Hepatocyte (in vitro differentiated cells): ENCODE data around the gene BAZ1B. TPM values are rescaled to one million over a fixed set of nuclear protein-coding genes. Genes with fewer than 3 reads are reported as not detected.
A peak's percentile ranks its signal among the peaks of the same experiment; 100 is the strongest.
"Not testable (repeated sequence)": the region's sequence is repeated elsewhere in the genome, so short reads cannot be mapped to it uniquely, and the experiment has no call there.

Experiments
- DNase-seq: peaks from one replicate; pipeline ENCODE4 v3.0.0-alpha.2; 2016; ENCODE audit warnings: low spot score
- H2AFZ ChIP-seq: fragments of 200-600 bp; sonication (generic); 2 replicates; pipeline ENCODE4 v1.6.0; 2016; ENCODE audit warnings: antibody characterized with exemption, mild to moderate bottlenecking
- H3K27ac ChIP-seq: fragments of 200-600 bp; sonication (generic); 2 replicates; pipeline ENCODE4 v1.5.1; 2016; ENCODE audit warnings: mild to moderate bottlenecking
- H3K27me3 ChIP-seq: fragments of 200-600 bp; sonication (generic); 2 replicates; pipeline ENCODE4 v1.6.1; 2016
- H3K36me3 ChIP-seq: fragments of 200-600 bp; sonication (generic); replicated peaks from 2 replicates; pipeline ENCODE4 v1.5.1; 2016; ENCODE audit warnings: low read depth; ENCODE audit not compliant: insufficient read depth
- H3K4me1 ChIP-seq: fragments of 200-600 bp; sonication (generic); 2 replicates; pipeline ENCODE4 v1.5.1; 2016; ENCODE audit warnings: mild to moderate bottlenecking, moderate library complexity; ENCODE audit not compliant: insufficient read depth
- H3K4me2 ChIP-seq: fragments of 200-600 bp; sonication (generic); 2 replicates; pipeline ENCODE4 v1.6.0; 2016
- H3K4me3 ChIP-seq: fragments of 200-600 bp; sonication (generic); 2 replicates; pipeline ENCODE4 v1.5.1; 2016; ENCODE audit warnings: mild to moderate bottlenecking
- H3K79me2 ChIP-seq: fragments of 200-600 bp; sonication (generic); 2 replicates; pipeline ENCODE4 v1.6.0; 2017; ENCODE audit warnings: mild to moderate bottlenecking
- H3K9me2 ChIP-seq: fragments of 200-600 bp; sonication (generic); replicated peaks from 2 replicates; pipeline ENCODE4 v1.6.0; 2017; ENCODE audit warnings: mild to moderate bottlenecking; ENCODE audit not compliant: insufficient read depth
- H3K9me3 ChIP-seq: fragments of 200-600 bp; sonication (generic); 2 replicates; pipeline ENCODE4 v1.5.1; 2016; ENCODE audit warnings: low read depth, mild to moderate bottlenecking
- H4K20me1 ChIP-seq: fragments of 200-600 bp; sonication (generic); 2 replicates; pipeline ENCODE4 v1.6.0; 2016; ENCODE audit warnings: mild to moderate bottlenecking; ENCODE audit not compliant: insufficient read depth, poor library complexity, severe bottlenecking
- CTCF ChIP-seq: fragments of 200-600 bp; sonication (generic); IDR thresholded peaks from 2 replicates; pipeline ENCODE4 v1.5.1; 2016; ENCODE audit warnings: antibody characterized with exemption, mild to moderate bottlenecking; ENCODE audit not compliant: poor library complexity
- EZH2 ChIP-seq: fragments of 200-600 bp; sonication (generic); IDR thresholded peaks from 2 replicates; pipeline ENCODE4 v1.6.1; 2016; ENCODE audit warnings: antibody characterized with exemption, mild to moderate bottlenecking, borderline replicate concordance
- EZH2phosphoT487 ChIP-seq: fragments of 200-600 bp; sonication (generic); IDR thresholded peaks from one replicate; pipeline ENCODE4 v1.6.1; 2018; ENCODE audit warnings: antibody characterized with exemption, mild to moderate bottlenecking, low read depth, moderate library complexity; ENCODE audit not compliant: unreplicated experiment, severe bottlenecking
- WGBS: methylation state at CpG from one replicate; pipeline ENCODE4 v1.1.6; 2016; ENCODE audit warnings: low lambda C conversion rate; ENCODE audit errors: missing lambda C conversion rate; 5-methylcytosine and 5-hydroxymethylcytosine counted together
- polyA plus RNA-seq: library from polyadenylated mRNA; unstranded; fragments of >200 nt; fragmentation: Nextera tagmentation; extraction: Ambion mirVana; gene quantifications from 2 replicates; pipeline ENCODE4 v1.2.1, GENCODE V29; 2016
- total RNA-seq: library from RNA; depleted of rRNA; stranded (reverse); fragments of >200 nt; gene quantifications from 2 replicates; pipeline ENCODE4 v1.2.3, GENCODE V29; 2014

BAZ1B gene
- total and polyA plus RNA-seq, 2 experiments from 2014 or later = 16.7 to 44.7 TPM

DNA sequence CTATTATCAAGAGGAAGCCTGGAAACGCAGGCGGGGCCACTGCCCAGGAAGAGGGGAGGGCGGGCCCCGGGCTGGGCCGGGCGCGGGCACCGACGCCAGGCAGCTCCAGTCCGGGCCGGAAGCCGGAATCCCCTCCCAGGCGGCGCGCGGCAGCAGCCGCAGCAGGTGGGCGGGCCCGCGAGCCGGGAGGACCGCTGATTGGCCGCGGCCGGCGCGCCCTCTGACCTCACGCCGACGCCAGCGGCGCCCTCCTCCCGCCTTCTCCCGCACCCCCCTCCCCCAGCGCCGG lies 35.0 kb upstream of the BAZ1B start:
- WGBS = no CpG with 5 or more reads among the region's 36 CpGs
- H4K20me1 ChIP-seq = peaks cover 25% of the 10 kb centered on the region
- peak overlapping the region; percentile 91 for H3K4me2 ChIP-seq
- H3K27ac ChIP-seq = peak overlapping the region; percentile 100
- no peaks in the 10 kb centered on the region for H3K36me3 ChIP-seq
- peaks cover 13% of the 10 kb centered on the region for H3K4me1 ChIP-seq
- peaks cover 47% of the 10 kb centered on the region for H3K79me2 ChIP-seq
- H3K27me3 ChIP-seq = no peaks in the 10 kb centered on the region
- H3K4me3 ChIP-seq = peak overlapping the region; percentile 83
- no peak for TF ChIP-seq EZH2phosphoT487
- no peak for TF ChIP-seq EZH2
- TF ChIP-seq CTCF = no peak
- H3K9me3 ChIP-seq = no peaks in the 10 kb centered on the region
- H3K9me2 ChIP-seq = no peaks in the 10 kb centered on the region
- peak; percentile 98 for DNase-seq
- H2AFZ ChIP-seq = peak overlapping the region; percentile 84

- DNase-seq = no peak
- Histone ChIP-seq H4K20me1 (peaks cover 25% of the 10 kb centered on the region), H3K9me2 (no peaks in the 10 kb centered on the region), H3K4me1 (peaks cover 13% of the 10 kb centered on the region), H3K9me3 (no peaks in the 10 kb centered on the region), H3K27ac (peak overlapping the region; percentile 85), H3K4me3 (peak overlapping the region; percentile 60), H3K36me3 (no peaks in the 10 kb centered on the region), H2AFZ (peak overlapping the region; percentile 23), H3K27me3 (no peaks in the 10 kb centered on the region), H3K4me2 (peak overlapping the region; percentile 91), H3K79me2 (peaks cover 53% of the 10 kb centered on the region)
- TF ChIP-seq EZH2phosphoT487 (no peak), EZH2 (no peak), CTCF (no peak)
- 39% methylated on average over 27 of the region's 28 CpGs for WGBS
Observed at GRCh38 chr7:73556208-73557107, 34.4 kb upstream of the BAZ1B start.

DNA sequence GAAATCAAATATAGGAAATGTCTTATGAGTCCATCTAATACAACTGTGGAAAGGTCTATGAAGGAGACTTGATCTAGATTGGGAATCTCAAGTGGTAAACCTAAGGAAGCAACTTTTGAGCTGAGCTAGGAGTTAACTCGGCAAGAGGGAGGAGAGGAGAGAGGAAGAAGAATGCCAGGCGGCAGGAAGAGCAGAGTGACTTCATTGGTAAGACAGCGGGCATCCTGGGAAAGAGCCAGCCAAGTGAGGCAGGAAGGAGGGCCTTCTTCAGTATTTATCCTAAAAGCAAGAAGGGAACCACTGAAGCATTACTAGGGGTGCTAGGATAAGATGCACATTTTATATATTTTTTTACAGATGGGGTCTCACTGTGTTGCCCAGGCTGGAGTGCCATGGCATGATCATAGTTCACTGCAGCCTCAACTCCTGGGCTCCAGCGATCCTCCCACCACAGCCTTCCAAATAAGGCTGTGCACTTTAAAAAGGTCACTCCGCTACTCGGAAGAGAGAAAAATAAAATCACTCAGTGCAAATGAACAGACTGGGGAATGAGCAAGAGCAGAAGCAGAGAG lies 33.4 kb upstream of the BAZ1B start:
- WGBS = 90% methylated on average over 6 of the region's 6 CpGs
- H3K9me2 ChIP-seq = no peaks in the 10 kb centered on the region
- no peak for TF ChIP-seq CTCF
- TF ChIP-seq EZH2 = no peak
- TF ChIP-seq EZH2phosphoT487 = no peak
- peaks cover 13% of the 10 kb centered on the region for H3K4me1 ChIP-seq
- peaks cover 25% of the 10 kb centered on the region for H4K20me1 ChIP-seq
- no peak for DNase-seq
- H3K79me2 ChIP-seq = peaks cover 60% of the 10 kb centered on the region
- H3K4me3 ChIP-seq = no peak overlapping the region
- no peaks in the 10 kb centered on the region for H3K9me3 ChIP-seq
- H3K36me3 ChIP-seq = no peaks in the 10 kb centered on the region
- peak overlapping the region; percentile 85 for H3K27ac ChIP-seq
- no peaks in the 10 kb centered on the region for H3K27me3 ChIP-seq
- H3K4me2 ChIP-seq = peak overlapping the region; percentile 91
- H2AFZ ChIP-seq = no peak overlapping the region

DNA sequence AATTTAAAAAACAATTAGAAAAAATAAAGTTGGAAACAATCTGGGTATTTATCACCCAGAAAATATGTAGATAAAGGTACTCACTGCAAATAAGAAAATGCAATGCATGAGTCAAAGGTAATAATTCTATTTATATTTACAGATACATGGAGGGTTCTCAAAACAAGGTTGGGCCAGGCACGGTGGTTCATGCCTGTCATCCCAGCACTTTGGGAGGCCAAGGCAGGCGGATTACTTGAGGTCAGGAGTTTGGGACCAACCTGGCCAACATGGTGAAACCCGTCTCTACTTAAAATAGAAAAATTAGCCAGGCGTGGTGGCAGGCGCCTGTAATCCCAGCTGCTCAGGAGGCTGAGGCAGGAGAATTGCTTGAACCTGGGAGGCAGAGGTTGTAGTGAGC lies 28.0 kb upstream of the BAZ1B start:
- H3K4me1 ChIP-seq, H3K9me2 ChIP-seq, H3K27ac ChIP-seq, H2AFZ ChIP-seq, H3K4me3 ChIP-seq, H3K27me3 ChIP-seq, H3K36me3 ChIP-seq, H3K4me2 ChIP-seq, H3K9me3 ChIP-seq, DNase-seq: not testable (repeated sequence)
- 93% methylated on average over 5 of the region's 5 CpGs for WGBS
- H4K20me1 ChIP-seq = peaks cover 27% of the 10 kb centered on the region
- peaks cover 92% of the 10 kb centered on the region for H3K79me2 ChIP-seq
